Stimulated activated CD8-positive, alpha-beta memory T cell treated with anti-CD3 and anti-CD28 coated beads, Interleukin-7, amount 100 ng/mL, for 1 hour (primary cell): ENCODE measurements around the gene MPZL1.

Source experiments
- DNase-seq, 2 donors: peaks; one replicate each; pipeline ENCODE4 v3.0.0-alpha.2; 2020; ENCODE audit warnings: low read depth in 2 of 2

Gene MPZL1

DNA sequence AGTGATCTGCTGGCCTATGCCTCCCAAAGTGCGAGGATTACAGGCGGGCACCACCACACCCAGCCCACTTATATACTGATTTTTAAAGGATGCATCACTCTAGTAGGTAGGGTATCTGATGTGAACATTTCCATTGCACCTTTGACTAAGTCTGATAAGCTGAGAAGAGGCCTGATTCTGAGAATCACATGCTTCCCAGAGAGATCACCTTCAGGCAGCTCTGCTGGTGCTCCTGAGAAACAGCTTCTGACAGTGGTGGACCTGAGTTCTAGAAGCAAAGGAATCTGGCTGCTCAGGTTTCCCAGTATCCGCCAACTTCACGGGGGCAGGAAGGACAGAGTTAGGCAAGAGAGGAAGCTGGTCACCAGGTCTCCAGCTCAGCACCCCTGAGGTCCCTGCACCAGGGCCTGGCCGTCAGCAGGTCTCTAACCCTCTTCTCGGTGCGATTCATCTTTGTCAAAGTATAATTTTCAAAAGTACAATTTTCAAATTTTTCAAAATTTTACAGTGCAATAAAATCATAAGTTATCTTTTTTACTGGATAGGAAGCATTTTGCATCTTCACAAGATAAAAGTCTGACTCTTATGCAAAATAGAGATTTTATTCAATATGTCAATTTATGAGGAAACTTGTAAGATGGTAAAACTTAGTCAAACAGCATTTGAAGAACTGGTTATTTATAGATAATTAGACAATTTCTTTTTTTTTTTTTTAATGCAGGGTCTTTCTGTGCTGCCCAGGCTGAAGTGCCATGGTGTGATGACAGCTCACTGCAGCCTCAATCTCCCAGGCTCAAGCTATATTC, 25.8 kb upstream of the MPZL1 start:
- no peak for DNase-seq

DNA sequence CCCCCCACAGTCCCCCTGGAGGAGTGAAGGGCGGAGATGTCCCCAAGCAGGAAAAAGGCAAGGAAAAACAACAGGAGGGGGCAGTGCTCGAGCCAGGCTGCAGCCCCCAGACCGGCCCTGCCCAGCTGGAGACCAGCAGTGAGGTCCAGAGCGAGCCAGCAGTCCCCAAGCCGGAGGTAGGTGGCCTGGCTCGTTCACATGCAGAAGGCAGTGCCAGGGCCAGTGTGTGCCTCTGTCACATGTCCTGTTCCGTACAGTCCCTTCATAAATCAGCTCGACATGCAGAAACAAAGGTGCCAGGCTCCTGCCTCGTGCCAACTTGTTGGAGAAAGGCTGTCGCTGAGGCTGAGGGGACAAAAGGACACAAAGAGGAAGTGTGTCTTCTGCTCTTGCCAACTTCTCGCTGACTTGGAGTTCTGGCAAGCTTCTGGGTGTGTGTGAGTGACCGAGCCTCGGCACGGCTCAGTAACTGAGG, 24.1 kb upstream of the MPZL1 start:
- DNase-seq, result no peak

DNA sequence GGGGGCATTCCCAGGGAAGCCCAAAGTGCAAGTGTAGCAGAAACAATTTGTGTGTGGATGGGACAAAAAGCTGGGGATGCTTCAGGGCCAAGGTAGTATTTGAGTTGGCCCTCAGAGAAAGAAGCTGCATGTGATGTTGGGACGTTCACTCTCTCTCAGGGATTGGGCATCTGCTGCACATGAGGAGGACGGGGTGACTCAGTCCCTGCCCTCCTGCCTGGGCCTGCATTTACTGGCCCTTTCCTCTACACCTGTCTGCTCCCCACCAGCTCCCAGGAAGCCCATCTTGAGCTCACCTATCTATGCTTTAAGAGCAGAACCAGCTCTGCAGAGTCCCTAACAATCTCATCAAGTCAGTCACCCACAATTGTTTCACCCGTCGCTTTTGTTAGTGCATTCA, 23.5 kb upstream of the MPZL1 start:
- DNase-seq, result no peak

DNA sequence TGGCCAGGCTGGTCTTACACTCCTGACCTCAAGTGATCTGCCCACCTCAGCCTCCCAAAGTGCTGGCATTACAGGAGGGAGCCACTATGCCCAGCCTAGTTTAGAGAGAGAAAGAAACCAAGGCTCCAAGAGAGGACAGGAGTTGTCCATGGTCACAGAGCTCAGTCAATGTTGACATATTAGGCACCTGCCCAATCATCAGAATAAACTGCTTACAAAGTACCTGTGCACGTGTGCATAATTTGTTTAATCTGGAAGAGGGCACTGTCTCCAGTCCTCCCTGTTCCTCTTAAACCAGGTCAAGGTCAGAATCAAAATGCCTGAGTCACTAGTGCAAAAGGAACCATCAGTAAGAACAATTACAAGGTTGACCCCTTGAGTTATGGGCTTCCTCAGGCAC, 20.3 kb upstream of the MPZL1 start:
- DNase-seq, result no peak

DNA sequence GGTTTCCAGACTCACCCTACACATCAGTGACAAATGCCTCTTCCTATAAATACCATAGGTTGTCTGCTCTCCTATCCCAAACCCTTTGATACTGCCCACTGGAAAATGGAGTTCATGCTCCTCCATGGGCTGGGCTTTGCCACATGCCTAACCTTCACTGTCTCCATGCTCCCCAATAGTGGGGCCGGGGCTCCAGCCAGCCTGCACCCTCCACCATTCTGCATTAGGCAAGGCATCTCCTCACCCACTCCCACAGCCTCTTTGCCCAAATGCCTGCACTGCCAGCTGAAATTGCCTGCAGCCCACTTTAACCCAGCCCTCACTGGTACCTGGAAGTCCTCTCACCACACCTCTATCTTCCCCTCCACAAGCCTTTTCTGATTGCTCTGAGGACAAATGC, 18.2 kb upstream of the MPZL1 start:
- DNase-seq, result no peak

DNA sequence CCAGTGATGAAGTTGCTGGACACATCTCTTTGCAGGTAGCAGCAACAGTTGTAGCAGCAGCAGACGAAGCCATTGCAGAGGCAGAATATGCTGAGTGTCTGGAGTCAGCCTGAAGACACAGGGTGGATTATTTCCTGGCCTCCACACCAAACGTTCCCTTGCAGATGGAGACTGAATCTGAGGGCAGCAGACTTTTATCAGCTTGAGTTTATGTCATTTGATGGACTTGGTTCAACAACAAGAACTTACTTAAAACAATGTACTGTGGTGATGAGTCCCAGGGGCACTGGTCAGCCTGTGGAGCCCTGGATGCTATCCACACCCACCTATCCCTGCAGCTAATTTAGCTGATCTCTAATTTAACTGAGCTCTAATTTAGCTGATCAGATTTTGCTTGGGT, 17.1 kb upstream of the MPZL1 start:
- DNase-seq, result no peak

DNA sequence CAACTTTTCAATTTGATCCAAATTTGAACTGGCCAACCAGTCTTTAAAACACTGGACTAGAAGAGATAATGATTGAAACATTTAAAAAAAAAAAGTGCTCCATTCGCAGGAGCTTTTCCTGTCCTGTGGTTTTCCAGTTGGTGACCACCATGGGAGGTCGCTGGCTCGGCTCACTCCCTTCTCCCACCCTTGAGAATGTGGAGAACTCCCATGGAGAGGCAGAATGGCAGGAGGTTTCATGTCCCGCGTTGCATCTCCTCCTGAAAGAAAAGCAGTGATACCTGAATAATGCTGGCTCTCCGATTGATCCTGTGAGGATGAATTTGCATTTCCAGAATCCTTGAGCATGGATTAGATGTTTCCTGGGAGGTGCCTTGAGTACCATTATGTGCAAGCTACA, 16.5 kb upstream of the MPZL1 start:
- DNase-seq, result no peak

DNA sequence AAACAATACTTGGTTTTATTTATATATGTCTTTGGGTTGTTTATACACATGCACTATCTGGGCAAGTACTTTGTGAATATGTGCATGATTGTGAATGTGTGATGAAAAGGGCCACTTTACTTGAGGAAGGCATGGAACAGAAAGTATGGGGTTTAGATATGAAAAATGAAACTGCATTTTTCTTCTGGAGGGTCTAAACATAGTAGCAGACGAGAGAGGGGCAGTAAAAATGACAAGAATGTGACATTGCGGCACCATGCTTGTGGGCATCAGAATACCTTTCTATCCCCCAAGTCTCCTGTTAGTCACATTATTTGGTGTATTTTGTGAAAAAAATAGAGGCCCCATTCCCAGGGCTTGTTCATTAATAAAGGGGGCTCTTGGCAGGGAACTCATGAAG, 15.4 kb upstream of the MPZL1 start:
- no peak for DNase-seq

DNA sequence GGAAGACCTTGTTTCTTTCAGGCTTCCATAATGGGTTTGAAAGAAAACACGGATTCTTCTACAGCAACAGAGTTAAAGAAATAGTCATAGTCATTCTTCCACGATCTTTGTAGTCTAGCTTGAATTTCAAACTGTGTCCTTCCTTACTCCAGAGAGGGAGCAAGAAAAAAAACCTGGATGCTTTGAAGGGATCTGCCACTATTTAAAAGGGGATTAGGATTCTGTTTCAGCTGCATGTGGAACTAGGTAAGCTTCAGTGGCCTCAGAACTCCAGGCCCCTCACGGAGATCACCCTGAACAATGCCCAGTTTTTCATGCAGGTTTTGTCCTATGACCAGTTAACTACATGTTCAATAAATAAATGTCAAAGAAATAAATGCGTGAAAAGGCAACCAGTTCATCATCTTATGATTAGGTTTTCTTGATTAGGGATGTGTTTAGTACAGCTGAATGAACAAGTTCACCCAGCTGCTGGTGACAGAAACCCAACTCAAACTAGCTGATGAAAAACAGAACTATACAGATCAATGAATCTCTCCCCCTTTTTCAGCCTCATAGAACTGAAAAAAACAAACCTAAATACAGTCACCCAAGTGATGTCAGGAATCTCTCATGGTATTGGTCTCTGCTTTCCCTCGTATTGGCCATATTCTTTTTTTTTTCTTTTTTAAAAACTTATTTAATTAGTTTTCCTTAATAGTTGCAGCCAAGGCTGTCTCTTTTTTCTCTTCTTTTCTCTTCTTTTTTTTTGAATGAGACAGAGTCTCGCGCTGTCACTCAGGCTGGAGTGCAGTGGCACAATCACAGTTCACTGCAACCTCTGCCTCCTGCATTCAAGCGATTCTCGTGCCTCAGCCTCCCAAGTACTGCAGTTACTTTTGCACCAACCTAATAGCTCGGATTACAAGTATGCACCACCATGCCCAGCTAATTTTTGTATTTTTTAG, 14.6 kb upstream of the MPZL1 start:
- DNase-seq, result no peak

DNA sequence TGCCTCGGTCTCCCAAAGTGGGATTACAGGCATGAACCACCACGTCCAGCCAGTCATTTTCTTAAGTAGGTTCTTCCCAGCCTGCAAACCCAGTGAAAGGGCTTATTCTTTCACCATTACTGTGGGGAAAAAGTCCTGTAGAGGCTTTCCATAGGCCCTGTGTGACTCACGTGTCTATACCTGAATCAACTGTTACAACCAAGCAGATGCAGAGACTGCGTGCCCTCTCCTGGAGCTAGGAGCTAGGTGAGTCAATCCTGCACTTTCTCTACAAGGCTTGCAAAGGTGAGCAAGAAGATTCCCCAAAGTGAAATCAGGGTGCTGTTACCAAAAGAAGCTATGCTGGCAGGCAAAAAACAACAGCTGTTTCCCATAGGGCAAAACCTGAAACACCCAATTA, 13.8 kb upstream of the MPZL1 start:
- DNase-seq, result no peak

DNA sequence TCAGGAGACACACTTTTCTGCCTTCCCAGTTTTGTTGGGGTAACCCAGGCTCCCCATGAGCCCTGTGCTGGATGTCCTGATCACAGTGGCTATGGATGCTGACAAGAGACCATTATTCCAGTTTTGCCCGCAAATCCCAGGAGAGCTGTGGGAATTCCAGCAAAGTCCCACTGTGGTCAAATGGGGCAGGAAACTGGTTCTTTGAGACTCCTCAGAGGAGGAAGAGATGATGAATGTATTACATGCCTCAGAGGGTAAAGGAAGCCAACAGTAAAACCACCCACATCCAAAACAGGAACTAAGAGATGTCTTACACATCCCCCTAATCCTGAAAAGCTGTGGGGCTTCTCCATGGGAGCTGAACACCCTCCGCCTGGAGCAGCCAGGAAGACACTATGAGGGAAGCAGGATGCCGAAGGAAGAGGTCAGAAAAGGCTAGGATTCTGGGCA, 12.8 kb upstream of the MPZL1 start:
- no peak for DNase-seq

DNA sequence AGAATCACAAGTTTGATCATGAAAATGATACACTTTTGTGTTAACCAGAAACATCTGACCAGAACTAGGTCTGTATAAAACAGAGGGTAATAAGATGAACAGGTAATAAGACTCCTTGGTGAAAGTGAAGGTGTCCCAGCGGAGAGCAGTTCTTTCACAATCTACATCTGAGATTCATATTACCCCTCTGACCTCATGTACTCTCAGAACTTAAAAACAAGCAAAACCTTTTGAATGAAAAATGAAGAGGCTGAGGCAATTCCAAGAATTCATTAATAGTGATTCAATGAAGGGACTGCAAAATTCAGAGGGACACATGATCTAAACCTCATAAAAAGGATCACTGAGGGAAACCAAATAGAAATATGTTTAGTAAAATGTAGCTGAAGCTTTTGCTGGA, 10.9 kb upstream of the MPZL1 start:
- no peak for DNase-seq

DNA sequence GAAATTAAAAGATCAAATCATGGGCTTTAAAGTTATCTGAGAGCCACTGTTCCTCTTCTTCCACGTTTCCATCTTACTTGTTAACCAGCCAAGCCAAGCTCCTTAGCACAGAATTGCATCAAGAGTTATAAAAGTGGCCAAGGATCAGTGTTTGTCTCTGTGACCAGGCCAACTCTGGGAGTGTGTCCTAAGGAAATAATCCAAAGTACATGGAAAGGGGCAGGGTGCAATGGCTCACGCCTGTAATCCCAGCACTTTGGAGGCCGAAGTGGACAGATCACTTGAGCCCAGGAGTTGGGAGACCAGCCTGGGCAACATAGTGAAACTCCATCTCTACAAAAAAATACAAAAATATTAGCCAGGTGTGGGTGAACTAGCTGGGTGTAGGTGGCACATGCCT, 10.0 kb upstream of the MPZL1 start:
- no peak for DNase-seq

DNA sequence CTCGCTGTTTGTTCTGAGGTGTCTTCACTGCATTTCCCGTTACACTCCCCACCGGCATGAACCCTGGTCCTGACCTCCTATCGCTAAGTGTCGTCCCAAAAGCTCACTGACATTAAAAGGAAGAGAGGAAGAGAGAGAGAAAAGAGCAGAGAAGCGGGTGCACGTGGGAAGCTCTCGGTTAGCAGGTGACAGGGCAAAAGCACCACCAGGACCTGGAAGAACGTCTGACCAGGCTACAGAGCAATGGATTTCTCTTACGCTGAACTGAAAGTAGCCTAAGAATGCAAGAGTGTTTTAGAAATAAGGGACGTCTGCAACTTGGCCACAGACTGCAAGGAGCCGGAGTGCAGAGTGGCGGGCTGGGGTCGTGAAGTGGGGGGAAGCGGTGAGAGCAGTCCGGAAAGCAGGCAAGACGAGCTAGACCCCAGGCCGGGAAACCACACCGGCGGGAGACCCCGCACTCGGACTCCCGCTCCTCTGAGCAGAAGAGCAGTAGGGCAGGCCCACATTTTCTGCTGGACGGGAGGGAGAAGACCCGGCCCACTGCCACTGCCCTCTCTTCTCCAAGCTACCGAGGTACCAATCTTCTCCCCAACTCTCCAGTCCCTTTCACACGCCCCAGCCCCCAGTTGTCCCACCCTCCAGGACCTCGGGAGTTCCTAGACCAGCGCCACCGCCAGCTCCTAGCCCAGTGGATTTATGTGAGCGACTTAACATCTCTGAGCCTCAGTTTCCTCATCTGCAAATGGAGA, 8.3 kb upstream of the MPZL1 start:
- no peak for DNase-seq

DNA sequence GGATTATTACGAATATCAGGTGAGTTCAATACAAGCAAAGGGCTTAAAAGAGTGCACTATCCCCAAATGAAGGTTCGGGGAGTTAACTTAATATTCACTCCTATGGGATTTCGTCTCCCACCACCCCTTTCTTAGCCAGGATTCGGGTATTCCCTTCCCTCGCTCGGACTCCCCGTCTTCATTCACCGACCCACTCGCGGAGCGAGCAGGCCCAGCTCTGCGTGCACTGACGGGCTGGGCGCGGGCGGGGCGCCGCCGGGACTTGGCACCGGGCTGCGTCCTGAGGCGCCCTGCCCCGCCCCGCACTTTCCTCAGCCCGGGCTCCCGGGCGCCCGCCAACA, 7.7 kb upstream of the MPZL1 start:
- no peak for DNase-seq

DNA sequence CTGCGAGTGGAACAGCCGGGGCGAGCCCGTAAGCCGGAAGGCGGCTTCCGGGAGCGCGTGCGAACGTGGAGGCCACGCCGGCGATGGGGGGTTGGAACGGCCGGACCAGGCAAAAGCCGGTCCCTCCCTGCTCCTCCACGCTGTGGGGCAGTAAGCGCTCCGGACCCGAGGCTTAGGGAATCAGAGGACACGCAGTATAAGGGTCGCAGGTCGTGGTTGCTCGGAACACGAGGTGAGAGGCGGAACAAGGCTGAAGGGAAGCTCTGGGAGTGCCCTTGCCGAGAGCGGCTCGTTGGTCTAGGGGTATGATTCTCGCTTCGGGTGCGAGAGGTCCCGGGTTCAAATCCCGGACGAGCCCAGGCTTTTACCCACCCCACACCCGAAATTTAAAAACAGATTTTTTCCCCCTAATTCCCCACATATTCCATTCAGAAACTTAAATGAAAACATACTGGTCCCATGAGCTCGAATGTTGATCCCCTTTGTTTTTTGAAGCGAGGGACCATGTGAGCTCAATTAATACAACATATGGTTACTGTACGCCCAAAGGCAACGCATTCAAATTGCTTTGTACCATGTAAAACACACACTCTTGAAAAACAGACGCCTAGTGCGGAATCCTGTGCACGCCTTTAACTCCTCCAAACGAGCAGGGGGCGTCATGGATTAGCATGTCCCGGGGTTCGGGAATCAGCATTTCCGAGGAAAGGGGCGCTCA, 7.2 kb upstream of the MPZL1 start:
- DNase-seq, result peak; percentile 80 to 88

DNA sequence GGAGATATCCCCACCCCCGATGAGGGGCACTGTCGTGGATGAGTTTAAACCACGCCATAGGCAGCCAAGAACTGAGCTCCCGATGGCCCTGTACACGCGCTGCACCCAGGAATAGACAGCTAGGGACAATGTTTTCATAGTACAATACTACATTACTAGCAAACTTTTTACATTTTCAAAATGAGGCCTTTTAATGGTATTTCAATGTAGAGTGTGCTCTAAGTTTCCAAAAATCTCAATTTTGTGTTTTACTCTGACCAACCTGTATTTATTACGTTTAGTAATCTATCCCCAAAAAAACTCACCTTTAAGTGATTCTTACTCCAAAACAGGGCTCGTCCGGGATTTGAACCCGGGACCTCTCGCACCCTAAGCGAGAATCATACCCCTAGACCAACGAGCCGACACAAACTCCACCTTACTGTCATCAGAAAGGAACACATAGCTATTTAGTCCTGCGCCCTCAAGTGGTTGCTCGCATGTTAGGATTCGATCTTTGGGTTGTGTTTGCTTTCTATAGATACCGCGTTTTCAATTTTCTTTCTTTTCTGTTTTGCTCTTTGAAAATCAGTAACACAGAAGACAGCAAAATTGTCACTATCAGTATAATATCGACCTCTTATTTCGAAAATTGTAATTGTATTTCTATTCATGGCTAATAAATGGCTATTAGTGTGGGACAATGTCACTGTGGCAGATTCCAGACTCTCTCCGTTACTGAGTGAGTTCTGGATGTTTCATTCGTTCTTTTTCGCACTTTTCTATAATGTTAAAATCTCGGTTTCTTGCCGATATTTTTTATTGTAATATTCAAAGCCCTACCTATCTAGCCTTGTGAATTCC, 6.4 kb upstream of the MPZL1 start:
- peak; percentile 67 to 77 for DNase-seq

DNA sequence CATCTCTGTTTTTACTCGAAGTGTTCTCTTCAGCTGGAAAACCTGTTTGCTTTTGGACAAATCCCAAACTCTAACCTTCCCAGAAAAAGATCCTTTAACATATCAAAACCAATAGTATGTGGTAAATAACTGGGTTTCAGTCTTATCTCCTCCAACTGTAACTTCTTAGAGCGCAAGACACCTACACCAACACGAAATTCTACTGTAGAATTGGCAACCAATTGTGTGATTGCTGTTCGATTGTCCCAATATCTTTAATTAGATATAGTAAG, 5.8 kb upstream of the MPZL1 start:
- no peak for DNase-seq

DNA sequence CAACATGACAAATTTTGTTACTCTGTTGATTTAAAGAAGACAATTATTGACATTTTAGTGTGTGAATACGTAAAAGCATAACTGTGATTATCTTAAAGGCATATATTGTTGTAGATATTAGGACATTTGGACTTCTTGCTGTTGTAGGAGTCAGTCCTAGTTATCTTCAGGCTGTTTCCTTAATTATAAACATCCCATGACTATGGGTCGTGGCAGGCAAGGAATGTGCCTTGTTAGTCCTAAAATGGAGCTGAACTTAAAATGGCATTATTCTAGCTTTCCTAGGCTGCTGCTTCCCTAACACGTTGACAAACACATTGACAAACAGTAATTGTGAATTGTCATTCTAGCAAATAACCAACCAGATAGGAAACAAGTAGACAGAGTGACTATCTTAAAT, 4.4 kb upstream of the MPZL1 start:
- no peak for DNase-seq

DNA sequence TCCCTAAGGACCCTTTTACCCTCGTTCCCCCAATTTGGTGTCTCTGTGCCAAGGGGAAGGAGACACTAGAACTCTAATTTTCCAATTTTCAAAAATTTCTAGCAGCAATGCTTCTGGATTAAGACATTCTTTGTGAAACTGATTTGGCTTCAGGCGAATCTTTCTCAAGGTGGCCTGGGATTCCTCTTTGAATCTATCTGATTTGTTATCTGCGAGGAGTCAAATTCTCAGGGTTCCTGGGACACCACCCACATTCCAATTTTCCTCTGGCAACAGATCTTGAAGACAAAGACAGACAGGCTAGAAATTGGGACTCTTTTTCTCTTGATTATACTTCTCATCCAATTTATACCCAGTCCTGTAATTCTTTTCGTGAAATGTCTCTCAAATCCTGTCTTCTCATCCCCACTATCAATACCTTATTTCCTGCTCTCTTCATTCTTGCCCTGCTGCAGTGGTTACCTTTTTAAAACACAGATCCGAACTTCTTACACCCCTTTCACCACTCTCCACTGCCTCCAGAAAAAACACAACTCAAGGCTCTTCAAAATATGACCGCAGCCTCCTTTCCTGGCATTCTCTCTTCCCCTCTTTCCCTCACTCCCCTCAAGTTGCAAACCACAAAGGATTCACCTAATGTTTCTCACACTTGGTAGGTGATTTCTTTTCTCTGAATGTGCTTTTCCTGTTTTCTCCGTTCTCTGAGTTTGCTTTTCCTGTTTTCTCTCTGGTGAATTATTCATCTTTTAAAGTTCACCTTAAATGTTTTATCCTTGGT, 2.7 kb upstream of the MPZL1 start:
- DNase-seq, result no peak
